GM19025 (cell line): ENCODE measurements around the gene PLEKHM3.

ENCODE experiments used
- ATAC-seq: cut with Tn5 transposase; IDR thresholded peaks from one replicate; pipeline ENCODE4 v1.9.1; 2021; ENCODE audit warnings: mild to moderate bottlenecking, low read depth, moderate library complexity; ENCODE audit not compliant: unreplicated experiment

Gene PLEKHM3

DNA sequence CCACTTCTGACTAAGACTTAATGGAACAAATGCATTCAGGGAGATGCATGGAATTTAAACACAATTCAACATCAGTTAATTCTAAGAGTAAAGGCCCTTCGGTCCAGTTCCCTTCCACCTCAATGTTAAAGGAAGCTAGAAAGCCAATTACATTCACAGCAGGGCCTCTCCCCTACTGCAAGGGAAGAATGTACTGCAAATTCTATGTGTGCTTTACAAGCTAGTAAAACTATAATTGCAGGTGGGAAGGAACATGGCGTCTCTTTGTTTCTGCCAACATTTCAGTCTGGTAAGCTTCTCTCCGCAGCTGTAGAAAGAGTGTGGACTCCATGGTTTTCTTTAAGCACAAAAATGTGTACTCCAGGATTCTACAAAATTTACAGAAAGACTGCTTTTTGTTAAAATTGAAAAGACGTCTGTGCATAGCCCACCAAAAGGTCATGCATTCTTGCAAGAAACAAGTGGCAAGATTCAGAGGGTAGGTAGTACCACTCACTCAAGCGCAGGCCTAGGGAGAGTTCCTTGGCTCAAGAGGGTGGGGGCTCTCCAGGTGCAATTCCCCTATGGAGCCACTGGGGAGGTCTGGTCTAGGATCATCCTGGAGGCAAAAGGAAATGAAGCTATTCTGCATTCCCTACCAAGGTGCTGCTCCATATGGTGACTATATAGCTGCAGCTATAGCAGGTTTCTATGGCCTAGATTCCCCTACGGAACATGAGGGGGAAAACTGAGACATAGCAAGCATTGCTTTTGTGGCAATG is 128.6 kb downstream of the PLEKHM3 start:
- ATAC-seq = no peak

GRCh38 chr2:207895274-207895860 is 130.0 kb downstream of the PLEKHM3 start:
- ATAC-seq = no peak

- no peak for ATAC-seq
These were observed 132.5 kb downstream of the PLEKHM3 start for GRCh38 chr2:207892716-207893402.

- ATAC-seq = no peak
These were observed 134.1 kb downstream of the PLEKHM3 start for GRCh38 chr2:207891086-207891844.

GRCh38 chr2:207887500-207887899 is 137.8 kb downstream of the PLEKHM3 start:
- no peak for ATAC-seq

DNA sequence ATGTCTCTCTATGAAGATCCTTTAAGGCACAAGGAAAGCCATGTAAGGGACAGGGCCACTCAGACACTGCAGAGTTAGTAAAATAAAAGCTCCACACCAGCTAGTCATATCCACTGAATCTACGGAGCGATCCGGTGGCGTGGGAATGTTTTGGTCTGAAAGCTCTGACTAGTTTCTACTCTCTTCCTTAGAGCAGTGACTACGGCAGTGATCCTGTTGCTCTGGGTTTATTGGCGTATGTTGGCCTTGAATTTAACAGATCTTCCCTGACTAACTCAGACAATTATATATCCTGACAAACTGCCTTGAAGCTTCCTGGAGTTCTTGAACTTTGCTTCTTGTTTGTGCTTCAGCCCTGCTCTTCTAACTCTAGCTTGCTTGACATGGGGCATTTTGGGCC is 140.3 kb downstream of the PLEKHM3 start:
- no peak for ATAC-seq

DNA sequence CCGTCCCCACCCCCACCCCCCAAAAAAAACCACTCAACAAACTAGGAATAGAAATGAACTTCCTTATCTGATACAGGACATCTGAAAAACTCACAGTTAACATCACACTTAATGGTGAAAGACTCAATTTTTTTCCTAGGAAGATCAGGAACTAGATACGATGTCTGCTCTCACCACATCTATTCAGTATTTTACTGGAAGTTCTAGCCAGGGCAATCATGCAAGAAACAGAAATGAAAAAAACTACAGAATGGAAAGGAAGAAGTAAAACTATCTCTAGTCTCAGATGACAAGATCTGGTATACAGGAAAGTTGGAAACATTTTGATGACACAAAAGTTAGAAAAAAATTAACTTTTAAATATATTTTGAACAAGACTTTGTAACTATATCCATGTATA is 141.2 kb downstream of the PLEKHM3 start:
- ATAC-seq = no peak

- ATAC-seq = no peak
These were observed 142.1 kb downstream of the PLEKHM3 start for GRCh38 chr2:207883002-207883780.

DNA sequence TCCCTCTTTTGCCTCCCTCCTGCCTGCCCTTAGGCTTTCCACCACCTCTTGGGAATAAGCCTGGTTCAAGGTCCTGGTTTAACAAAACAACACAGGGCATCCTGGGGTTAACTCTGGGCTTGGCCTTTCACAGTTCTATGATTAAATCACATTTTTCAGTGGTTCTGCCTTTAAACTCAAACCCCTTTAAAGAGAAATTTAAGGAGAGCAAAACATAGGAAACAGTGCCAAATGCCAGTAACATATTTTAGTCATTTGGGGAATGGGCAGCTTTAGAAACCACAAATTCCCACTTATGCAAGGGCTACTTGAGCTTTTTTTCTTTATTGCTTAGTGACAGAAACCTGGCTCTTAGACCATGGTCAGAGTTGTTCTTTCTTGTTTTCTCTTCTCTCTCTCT is 143.4 kb downstream of the PLEKHM3 start:
- ATAC-seq = no peak

DNA sequence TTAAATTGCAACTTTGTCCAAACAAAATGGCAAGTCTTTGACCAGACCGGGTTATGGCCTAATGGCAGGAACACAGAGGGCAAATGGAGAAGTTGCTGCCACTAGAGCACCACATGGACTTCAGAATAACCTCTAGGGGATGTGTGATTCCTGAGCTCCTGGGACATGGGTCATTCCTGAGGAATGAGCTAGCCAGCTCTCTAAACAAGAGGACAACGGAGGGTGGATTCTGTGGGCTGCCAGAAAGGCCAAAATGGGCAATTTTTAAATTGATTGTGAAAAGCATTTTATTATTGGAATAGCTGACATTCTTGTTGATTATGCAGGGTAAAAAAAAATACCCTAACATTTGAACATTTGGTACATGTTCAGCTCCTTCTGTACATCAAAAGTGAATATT is 145.8 kb downstream of the PLEKHM3 start:
- no peak for ATAC-seq

- no peak for ATAC-seq
These were observed 148.3 kb downstream of the PLEKHM3 start for GRCh38 chr2:207876842-207877535.

DNA sequence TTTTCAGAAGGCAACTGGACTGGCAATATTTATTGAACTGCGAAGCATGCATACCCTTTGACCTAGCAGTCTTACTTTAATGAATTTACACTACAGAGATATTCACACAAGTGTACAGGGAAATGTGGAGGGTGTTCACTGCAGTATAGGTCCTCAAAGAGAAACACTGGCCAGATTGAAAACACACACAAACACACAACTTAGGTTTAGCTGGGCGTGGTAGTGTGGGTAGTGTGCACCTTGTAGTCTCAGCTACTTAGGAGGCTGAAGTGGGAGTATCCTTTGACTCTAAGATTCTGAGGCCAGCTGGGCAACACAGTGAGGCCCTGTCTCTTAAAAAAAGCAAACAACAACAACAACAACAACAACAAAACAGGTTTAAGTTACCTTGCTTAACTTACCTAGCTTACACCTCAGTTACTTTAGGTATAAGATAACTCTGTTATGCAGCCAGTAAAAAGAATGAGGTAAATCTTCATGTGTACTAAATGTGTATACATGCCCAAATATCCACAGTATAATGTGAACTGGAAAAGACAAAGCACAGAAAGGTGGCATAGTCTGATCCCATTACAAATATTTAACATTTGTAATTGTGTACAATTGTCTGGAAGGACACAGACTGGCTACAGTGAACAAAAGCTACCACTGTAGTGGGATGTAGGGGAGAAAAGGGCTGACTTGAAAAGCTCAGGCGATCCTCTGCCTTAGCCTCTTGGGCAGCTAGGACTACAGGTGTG is 149.7 kb downstream of the PLEKHM3 start:
- ATAC-seq = no peak

GRCh38 chr2:207873794-207874193 is 151.5 kb downstream of the PLEKHM3 start:
- ATAC-seq = peak; percentile 73

- ATAC-seq = no peak
These were observed 153.4 kb downstream of the PLEKHM3 start for GRCh38 chr2:207871911-207872310.

DNA sequence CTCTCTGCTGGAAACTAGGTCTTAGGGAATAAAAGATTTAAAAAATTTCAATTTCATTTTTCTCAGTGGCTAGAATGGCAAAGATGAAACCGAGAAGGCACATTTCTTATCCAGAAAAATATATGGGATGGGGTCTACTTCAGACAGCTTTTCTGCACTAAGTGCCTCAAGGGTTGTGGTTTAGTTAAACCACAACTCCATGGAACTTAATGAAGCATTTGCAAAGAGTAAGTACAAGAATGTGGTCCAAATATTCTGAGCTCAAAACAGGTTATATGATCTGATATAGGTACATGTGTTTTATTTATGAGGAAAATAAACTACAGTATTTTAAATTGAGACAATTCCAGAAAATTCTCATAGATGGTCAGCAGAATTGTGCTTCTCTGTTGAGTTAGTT is 153.8 kb downstream of the PLEKHM3 start:
- ATAC-seq = no peak

GRCh38 chr2:207870814-207871213 is 154.5 kb downstream of the PLEKHM3 start:
- ATAC-seq = no peak

- peak; percentile 52 for ATAC-seq
These were observed 155.2 kb downstream of the PLEKHM3 start for GRCh38 chr2:207869784-207870778.
